BJ (cell line): ENCODE measurements around the gene DSG4. TPM values are rescaled to one million over a fixed set of nuclear protein-coding genes. Genes with fewer than 3 reads are reported as not detected.

Source experiments
- CTCF ChIA-PET: fragments of 350-600 bp; formaldehyde crosslinking; extraction: SDS; loops from one replicate; lab custom pipeline; 2021; ENCODE audit warnings: antibody characterized with exemption, inconsistent platforms; lab: Yijun Ruan, JAX
- POLR2A ChIA-PET: fragments of 300-600 bp; sonication (Branson Sonifier 250); formaldehyde crosslinking; extraction: SDS; loops from one replicate; lab custom pipeline; 2021; ENCODE audit warnings: antibody characterized with exemption; lab: Charles Lee
- DNase-seq: peaks from one replicate; pipeline ENCODE4 v3.0.0-alpha.2; 2011; ENCODE audit warnings: low read depth
- H3K27me3 ChIP-seq: 2 replicates; pipeline ENCODE4 v1.6.0; 2011; ENCODE audit warnings: low read length; ENCODE audit not compliant: control insufficient read depth, insufficient read depth
- H3K36me3 ChIP-seq: 2 replicates; pipeline ENCODE4 v1.5.1; 2011; ENCODE audit warnings: low read length; ENCODE audit not compliant: control insufficient read depth, insufficient read depth
- H3K4me3 ChIP-seq: 2 replicates; pipeline ENCODE4 v1.5.1; 2011; ENCODE audit warnings: low read depth, mild to moderate bottlenecking, control low read depth, low read length
- polyA plus RNA-seq: library from polyadenylated mRNA; depleted of rRNA; stranded (reverse); fragments of >200 nt; gene quantifications from 2 replicates; pipeline ENCODE4 v1.2.3, GENCODE V29; 2011; rRNA removed
- small RNA-seq: library from RNA; depleted of rRNA; stranded (forward); fragments of <200 nt; gene quantifications from one replicate; pipeline ENCODE3, GENCODE V24; 2012; ENCODE audit warnings: low replicate concordance, low read depth; ENCODE audit not compliant: insufficient read length
- TF ChIP-seq, protein P1 (sequence below): IDR thresholded peaks from 2 replicates; pipeline ENCODE4 v1.5.1; 2011; ENCODE audit warnings: low read depth, mild to moderate bottlenecking, control low read depth, inconsistent platforms, low read length, moderate library complexity; ENCODE audit not compliant: insufficient read depth

Gene DSG4
- polyA plus RNA-seq, 1 experiment: not detected

DNA sequence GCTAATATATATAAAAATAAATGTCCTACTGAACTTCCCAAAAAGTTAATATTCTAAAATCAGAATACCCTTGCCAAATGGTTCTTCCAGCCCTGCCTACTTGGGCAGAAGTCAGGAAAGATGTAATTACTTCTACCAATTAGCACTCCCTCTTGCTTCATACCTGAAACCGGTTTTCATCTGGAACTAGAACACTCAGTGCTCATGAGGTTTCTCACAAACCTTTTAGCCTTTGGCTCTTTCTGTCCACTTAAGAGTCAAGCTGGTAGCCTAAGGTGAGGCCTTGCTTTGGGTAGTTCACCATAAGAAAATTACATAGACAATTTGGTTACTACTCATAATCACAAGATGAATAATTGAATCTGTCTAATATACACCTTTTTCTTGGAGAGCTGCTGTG is 75.0 kb downstream of the DSG4 start:
- ChIA-PET POLR2A (no interaction called here), CTCF (no interaction called here)
- TF ChIP-seq, protein P1, sequence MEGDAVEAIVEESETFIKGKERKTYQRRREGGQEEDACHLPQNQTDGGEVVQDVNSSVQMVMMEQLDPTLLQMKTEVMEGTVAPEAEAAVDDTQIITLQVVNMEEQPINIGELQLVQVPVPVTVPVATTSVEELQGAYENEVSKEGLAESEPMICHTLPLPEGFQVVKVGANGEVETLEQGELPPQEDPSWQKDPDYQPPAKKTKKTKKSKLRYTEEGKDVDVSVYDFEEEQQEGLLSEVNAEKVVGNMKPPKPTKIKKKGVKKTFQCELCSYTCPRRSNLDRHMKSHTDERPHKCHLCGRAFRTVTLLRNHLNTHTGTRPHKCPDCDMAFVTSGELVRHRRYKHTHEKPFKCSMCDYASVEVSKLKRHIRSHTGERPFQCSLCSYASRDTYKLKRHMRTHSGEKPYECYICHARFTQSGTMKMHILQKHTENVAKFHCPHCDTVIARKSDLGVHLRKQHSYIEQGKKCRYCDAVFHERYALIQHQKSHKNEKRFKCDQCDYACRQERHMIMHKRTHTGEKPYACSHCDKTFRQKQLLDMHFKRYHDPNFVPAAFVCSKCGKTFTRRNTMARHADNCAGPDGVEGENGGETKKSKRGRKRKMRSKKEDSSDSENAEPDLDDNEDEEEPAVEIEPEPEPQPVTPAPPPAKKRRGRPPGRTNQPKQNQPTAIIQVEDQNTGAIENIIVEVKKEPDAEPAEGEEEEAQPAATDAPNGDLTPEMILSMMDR: no peak
- no peaks in the 10 kb centered on the region for H3K36me3 ChIP-seq
- H3K27me3 ChIP-seq: no peaks in the 10 kb centered on the region
- H3K4me3 ChIP-seq: no peak overlapping the region
- no peak for DNase-seq

GRCh38 chr18:31454066-31454708 is 77.6 kb downstream of the DSG4 start:
- no peak overlapping the region for H3K4me3 ChIP-seq
- DNase-seq: no peak
- TF ChIP-seq, protein P1: no peak
- no peaks in the 10 kb centered on the region for H3K36me3 ChIP-seq
- CTCF ChIA-PET: no interaction called here
- H3K27me3 ChIP-seq: no peaks in the 10 kb centered on the region
- POLR2A ChIA-PET: no interaction called here

Small RNA genes lying within 50 kb of the gene (small RNA-seq; reads per million reads assigned to genes)
- gene RF00019: not detected
- gene RNU6-167P: not detected

Other genes with a start within 250 kb of the DSG4 start
- gene DSC1, start 213.9 kb upstream of the DSG4 start, polyA plus RNA-seq: not detected in 2 replicates
- gene DSG1, start 58.6 kb upstream of the DSG4 start, polyA plus RNA-seq: not detected in 2 replicates
- not detected in 2 replicates for gene DSG3, start 71.0 kb downstream of the DSG4 start, polyA plus RNA-seq
- 0.01 TPM in 2 replicates for gene DSG2, start 121.4 kb downstream of the DSG4 start, polyA plus RNA-seq
- not detected in 2 replicates for gene TTR, start 215.1 kb downstream of the DSG4 start, polyA plus RNA-seq